A549 (cell line): ENCODE data around the gene CD180.

ENCODE experiments used
- BHLHE40 ChIP-seq: IDR thresholded peaks from 2 replicates; pipeline ENCODE4 v1.6.1; 2012; ENCODE audit warnings: low read depth, low read length, inconsistent platforms
- CEBPB ChIP-seq, 2 experiments: fragments of >200 bp in 1 of 2; sonication (Bioruptor Twin) in 1 of 2; formaldehyde crosslinking in 1 of 2; IDR thresholded peaks; 2 replicates each; pipeline ENCODE4 v1.6.1; 2012 to 2016
- POLR2A ChIP-seq: IDR thresholded peaks from 2 replicates; pipeline ENCODE4 v1.6.1; 2012; ENCODE audit warnings: mild to moderate bottlenecking, low read length
- USF2 ChIP-seq: fragments of 450-650 bp; IDR thresholded peaks from 2 replicates; pipeline ENCODE4 v1.6.1; 2014; ENCODE audit warnings: antibody characterized with exemption
- ZFP36 ChIP-seq: fragments of 450-650 bp; IDR thresholded peaks from 2 replicates; pipeline ENCODE4 v1.6.1; 2014; ENCODE audit warnings: borderline replicate concordance; ENCODE audit not compliant: partially characterized antibody
- TF ChIP-seq, protein P1 (sequence below): fragments of 150-350 bp; IDR thresholded peaks from 2 replicates; pipeline ENCODE4 v1.6.1; 2014; ENCODE audit warnings: low read depth, mild to moderate bottlenecking, low read length

DNA sequence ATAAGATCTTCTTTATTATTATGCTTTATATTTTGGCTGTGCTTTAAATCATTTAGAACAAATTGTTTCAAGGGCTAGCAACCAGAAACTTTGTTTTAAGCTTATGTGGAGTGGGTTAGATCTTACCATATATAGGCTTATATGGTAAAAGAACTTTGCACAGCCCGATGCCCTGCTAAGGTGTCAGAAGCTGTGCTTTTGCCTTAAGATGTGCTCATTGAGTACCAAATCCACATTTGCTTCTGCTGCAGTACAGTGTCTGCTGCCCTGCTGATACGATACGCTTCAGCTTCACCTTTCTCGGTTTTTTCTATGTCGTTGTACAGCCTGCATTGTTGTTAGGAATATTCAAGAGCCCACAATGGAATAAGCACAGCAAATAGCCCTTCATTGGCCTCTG, 34.8 kb downstream of the CD180 start:
- TF ChIP-seq POLR2A = no peak
- TF ChIP-seq USF2 = no peak
- TF ChIP-seq, protein P1, sequence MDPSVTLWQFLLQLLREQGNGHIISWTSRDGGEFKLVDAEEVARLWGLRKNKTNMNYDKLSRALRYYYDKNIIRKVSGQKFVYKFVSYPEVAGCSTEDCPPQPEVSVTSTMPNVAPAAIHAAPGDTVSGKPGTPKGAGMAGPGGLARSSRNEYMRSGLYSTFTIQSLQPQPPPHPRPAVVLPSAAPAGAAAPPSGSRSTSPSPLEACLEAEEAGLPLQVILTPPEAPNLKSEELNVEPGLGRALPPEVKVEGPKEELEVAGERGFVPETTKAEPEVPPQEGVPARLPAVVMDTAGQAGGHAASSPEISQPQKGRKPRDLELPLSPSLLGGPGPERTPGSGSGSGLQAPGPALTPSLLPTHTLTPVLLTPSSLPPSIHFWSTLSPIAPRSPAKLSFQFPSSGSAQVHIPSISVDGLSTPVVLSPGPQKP = no peak
- TF ChIP-seq BHLHE40 = no peak
- TF ChIP-seq CEBPB (IDR thresholded peaks at IDR 0.05) = no peak
- no peak for TF ChIP-seq ZFP36
